CD4-positive, alpha-beta T cell (primary cell): ENCODE results near the gene HLCS. TPM values are rescaled to one million over a fixed set of nuclear protein-coding genes. Genes with fewer than 3 reads are reported as not detected.

Experiments
- ATAC-seq: fragments of 200-7000 bp; cut with Tn5 transposase; one replicate; pipeline ENCODE4 v1.10.0; 2022; ENCODE audit warnings: mild to moderate bottlenecking; ENCODE audit not compliant: poor library complexity
- CTCF ChIA-PET: fragments of 350-600 bp; sonication (Branson Sonifier 250); formaldehyde crosslinking; loops from one replicate; lab custom pipeline; 2021; ENCODE audit warnings: antibody characterized with exemption, inconsistent platforms; lab: Charles Lee
- POLR2A ChIA-PET: fragments of 350-600 bp; sonication (Branson Sonifier 250); formaldehyde crosslinking; loops from one replicate; lab custom pipeline; 2021; ENCODE audit warnings: antibody characterized with exemption, inconsistent platforms; lab: Charles Lee
- DNase-seq, 14 experiments: peaks; one replicate each; pipeline ENCODE4 v3.0.0-alpha.2; 2013 to 2020; ENCODE audit warnings: mixed read lengths in 2 of 14
- H3K27ac ChIP-seq, 2 donors: one replicate each; pipeline versions ENCODE4 v1.5.1 to v1.7.0; 2013; ENCODE audit warnings: low read length in 2 of 2, low read depth in 1 of 2, mild to moderate bottlenecking in 1 of 2
- H3K27me3 ChIP-seq, 2 experiments: 1 replicate in 1 of 2; 2 replicates in 1 of 2; pipeline versions ENCODE4 v1.6.1 to v1.7.0; 2013; ENCODE audit warnings: low read length in 2 of 2, control low read depth in 1 of 2, mild to moderate bottlenecking in 1 of 2, moderate library complexity in 1 of 2; ENCODE audit not compliant: insufficient read depth in 2 of 2, control insufficient read depth in 1 of 2
- H3K36me3 ChIP-seq: one replicate; pipeline ENCODE4 v1.6.1; 2013; ENCODE audit warnings: low read length, control low read depth; ENCODE audit not compliant: insufficient read depth
- H3K4me1 ChIP-seq: one replicate; pipeline ENCODE4 v1.6.1; 2013; ENCODE audit warnings: low read length, control low read depth; ENCODE audit not compliant: insufficient read depth
- H3K4me3 ChIP-seq: one replicate; pipeline ENCODE4 v1.5.1; 2013; ENCODE audit warnings: mild to moderate bottlenecking, low read length, moderate library complexity
- H3K9me3 ChIP-seq, 2 experiments: 1 replicate in 1 of 2; 2 replicates in 1 of 2; pipeline versions ENCODE4 v1.6.1 to v1.7.0; 2013; ENCODE audit warnings: low read length in 2 of 2, mild to moderate bottlenecking in 2 of 2, control low read depth in 1 of 2, moderate library complexity in 1 of 2; ENCODE audit not compliant: control insufficient read depth in 1 of 2, insufficient read depth in 1 of 2
- H3K27ac Mint-ChIP-seq: one replicate; pipeline ENCODE4 v1.8.0; 2020; ENCODE audit warnings: mixed read lengths
- H3K27me3 Mint-ChIP-seq: one replicate; pipeline ENCODE4 v1.8.0; 2021; ENCODE audit warnings: mixed read lengths
- H3K36me3 Mint-ChIP-seq: one replicate; pipeline ENCODE4 v1.8.0; 2021; ENCODE audit warnings: low read depth, mixed read lengths
- H3K4me1 Mint-ChIP-seq: one replicate; pipeline ENCODE4 v1.8.0; 2021; ENCODE audit warnings: low read depth, mixed read lengths
- H3K4me3 Mint-ChIP-seq: one replicate; pipeline ENCODE4 v1.8.0; 2020; ENCODE audit warnings: mild to moderate bottlenecking, mixed read lengths
- H3K9me3 Mint-ChIP-seq: one replicate; pipeline ENCODE4 v1.8.0; 2020; ENCODE audit warnings: mixed read lengths
- CTCF ChIP-seq: fragments of 200-600 bp; IDR thresholded peaks from one replicate; pipeline ENCODE4 v1.8.0; 2022; ENCODE audit warnings: antibody characterized with exemption, mild to moderate bottlenecking
- intact Hi-C, 2 experiments: fragments of 100-400 bp; cut with DNase I in 1 of 2; cut with micrococcal nuclease in 1 of 2; formaldehyde crosslinking; loops; one replicate each; pipeline versions ENCODE4 v1.15.1 to v1.9.0; 2023 to 2025; cut with DNase I, micrococcal nuclease
- total RNA-seq, 174 experiments: library from RNA in 2 of 174; stranded (reverse) in 2 of 174; gene quantifications; one replicate each; pipeline ENCODE4 v1.2.3 and lab custom pipeline; 2021 to 2026

The HLCS gene
- total RNA-seq, 2 experiments from 2014 or later, result 8.1 to 10.0 TPM

- Histone ChIP-seq H3K4me3 (no peak overlapping the region), H3K27me3 (no peaks in the 10 kb centered on the region), H3K36me3 (no peaks in the 10 kb centered on the region), H3K4me1 (no peaks in the 10 kb centered on the region), H3K9me3 (peaks cover 18 to 22% of the 10 kb centered on the region in 2 experiments), H3K27ac (no peak overlapping the region)
- ChIA-PET CTCF (no interaction called here), POLR2A (interaction anchor here (0.7 kb wide), 1 partner anchor 307 kb away, joined by 3 read pairs; no protein-coding TSS in a partner anchor)
- no peak overlapping the region for H3K27ac Mint-ChIP-seq
- TF ChIP-seq CTCF, result no peak
- ATAC-seq, result no peak
- intact Hi-C loops, result no loop called here
- peaks cover 10% of the 10 kb centered on the region for H3K9me3 Mint-ChIP-seq
- H3K4me3 Mint-ChIP-seq, result no peak overlapping the region
- no peaks in the 10 kb centered on the region for H3K27me3 Mint-ChIP-seq
- H3K4me1 Mint-ChIP-seq, result no peaks in the 10 kb centered on the region
- DNase-seq, result no peak
- peaks cover 71% of the 10 kb centered on the region for H3K36me3 Mint-ChIP-seq
These were observed 165.7 kb downstream of the HLCS start for GRCh38 chr21:36800734-36801133.

DNA sequence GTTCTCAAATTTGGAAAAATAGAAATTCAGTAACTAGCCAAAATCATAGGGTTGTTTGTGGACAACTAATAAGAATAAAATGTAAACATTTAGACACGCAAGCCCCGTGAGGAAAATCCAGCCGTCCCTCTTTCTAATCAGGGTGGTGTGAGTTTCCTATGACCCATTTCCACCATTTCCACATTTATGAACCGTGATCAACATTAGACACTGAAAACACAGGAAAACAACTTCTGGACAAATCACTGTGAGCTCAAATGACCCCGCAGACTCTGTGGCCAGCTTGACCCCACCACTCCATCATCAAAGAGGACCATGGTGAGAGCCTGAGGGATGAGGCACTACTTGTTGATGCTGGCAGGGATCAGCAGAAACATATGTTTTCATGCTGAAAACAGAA lies 166.6 kb downstream of the HLCS start:
- H3K36me3 ChIP-seq, result no peaks in the 10 kb centered on the region
- no peak overlapping the region for H3K27ac Mint-ChIP-seq
- H3K9me3 ChIP-seq, result peaks cover 18 to 22% of the 10 kb centered on the region in 2 experiments
- no peak overlapping the region for H3K27ac ChIP-seq
- H3K27me3 ChIP-seq, result no peaks in the 10 kb centered on the region
- no peak overlapping the region for H3K4me3 Mint-ChIP-seq
- no peak for TF ChIP-seq CTCF
- peaks cover 76% of the 10 kb centered on the region for H3K36me3 Mint-ChIP-seq
- no peak for DNase-seq
- H3K9me3 Mint-ChIP-seq, result peaks cover 10% of the 10 kb centered on the region
- ATAC-seq, result no peak
- no peaks in the 10 kb centered on the region for H3K4me1 ChIP-seq
- CTCF ChIA-PET, result no interaction called here
- H3K27me3 Mint-ChIP-seq, result no peaks in the 10 kb centered on the region
- intact Hi-C loops, result no loop called here
- H3K4me1 Mint-ChIP-seq, result no peaks in the 10 kb centered on the region
- POLR2A ChIA-PET, result no interaction called here
- no peak overlapping the region for H3K4me3 ChIP-seq

DNA sequence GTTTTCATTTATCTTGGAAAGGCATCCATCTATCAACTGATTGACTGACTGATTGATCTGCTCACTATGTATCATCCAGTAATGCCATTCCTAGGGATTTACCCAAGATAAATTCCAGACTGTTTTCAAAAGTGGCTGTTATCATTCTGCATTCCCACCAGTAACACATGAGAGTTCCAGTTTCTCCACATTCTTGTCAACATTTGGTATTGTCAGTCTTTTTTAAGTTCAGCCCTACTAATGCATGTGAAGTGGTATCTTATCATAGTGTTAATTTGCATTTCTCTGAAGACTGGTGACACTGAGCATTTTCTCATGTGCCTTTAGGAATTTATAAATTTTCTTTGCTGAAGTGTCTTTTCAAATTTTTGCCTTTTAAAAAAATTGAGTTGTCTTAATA lies 168.0 kb downstream of the HLCS start:
- CTCF ChIA-PET, result no interaction called here
- POLR2A ChIA-PET, result no interaction called here
- peaks cover 75% of the 10 kb centered on the region for H3K36me3 Mint-ChIP-seq

More for the DNA sequence above, 168.0 kb downstream of the HLCS start:
- Histone ChIP-seq H3K9me3 (peaks cover 18 to 22% of the 10 kb centered on the region in 2 experiments), H3K4me1 (no peaks in the 10 kb centered on the region), H3K36me3 (no peaks in the 10 kb centered on the region), H3K4me3 (no peak overlapping the region), H3K27me3 (no peaks in the 10 kb centered on the region), H3K27ac (no peak overlapping the region)
- ATAC-seq (no peak), DNase-seq (no peak)
- H3K4me3 Mint-ChIP-seq, result no peak overlapping the region
- H3K4me1 Mint-ChIP-seq, result no peaks in the 10 kb centered on the region
- TF ChIP-seq CTCF, result no peak
- no peaks in the 10 kb centered on the region for H3K27me3 Mint-ChIP-seq
- peaks cover 13% of the 10 kb centered on the region for H3K9me3 Mint-ChIP-seq
- H3K27ac Mint-ChIP-seq, result no peak overlapping the region
- intact Hi-C loops, result no loop called here
